Stomach (tissue), 9 donors: ENCODE results near the gene SLC37A1. TPM values are rescaled to one million over a fixed set of nuclear protein-coding genes. Genes with fewer than 3 reads are reported as not detected.

Source experiments
- DNase-seq, 2 donors: peaks; one replicate each; pipeline versions ENCODE4 v3.0.0 to v3.0.0-alpha.2; 2013 to 2019
- H3K27ac ChIP-seq, 5 donors: fragments of 200-600 bp in 4 of 5; sonication (generic) in 4 of 5; one replicate each; pipeline ENCODE4 v1.5.1; 2013 to 2019; ENCODE audit warnings: mild to moderate bottlenecking in 1 of 5, moderate library complexity in 1 of 5
- H3K27me3 ChIP-seq, 3 donors: fragments of 200-600 bp; sonication (generic); one replicate each; pipeline ENCODE4 v1.5.1; 2017 to 2019; ENCODE audit warnings: mixed run types in 1 of 3
- H3K36me3 ChIP-seq, 4 donors: fragments of 200-600 bp; sonication (generic); 1 replicate in 3 of 4; 2 replicates in 1 of 4; pipeline ENCODE4 v1.5.1; 2016 to 2019
- H3K4me1 ChIP-seq, 4 donors: fragments of 200-600 bp; sonication (generic); one replicate each; pipeline ENCODE4 v1.5.1; 2016 to 2019
- H3K4me3 ChIP-seq, 4 donors: fragments of 200-600 bp; sonication (generic) in 3 of 4; one replicate each; pipeline ENCODE4 v1.5.1; 2016 to 2019; ENCODE audit warnings: mild to moderate bottlenecking in 1 of 4
- H3K9me3 ChIP-seq, 4 donors: fragments of 200-600 bp; sonication (generic); one replicate each; pipeline ENCODE4 v1.5.1; 2016 to 2019
- CTCF ChIP-seq, 7 experiments: fragments of 450-650 bp in 4 of 7; fragments of 200-600 bp in 3 of 7; sonication (generic) in 3 of 7; IDR thresholded peaks; one replicate each; pipeline ENCODE4 v1.5.1; 2016 to 2019; ENCODE audit warnings: antibody characterized with exemption in 7 of 7, control low read depth in 2 of 7, mild to moderate bottlenecking in 1 of 7
- EP300 ChIP-seq: sonication (generic); formaldehyde crosslinking; IDR thresholded peaks from one replicate; pipeline ENCODE4 v1.6.1; 2017; ENCODE audit warnings: antibody characterized with exemption
- POLR2A ChIP-seq, 4 donors: fragments of 450-650 bp; IDR thresholded peaks; one replicate each; pipeline ENCODE4 v1.6.1; 2016; ENCODE audit warnings: antibody characterized with exemption in 4 of 4, control low read depth in 2 of 4, mild to moderate bottlenecking in 1 of 4, moderate library complexity in 1 of 4
- POLR2AphosphoS5 ChIP-seq, 3 donors: sonication (generic); formaldehyde crosslinking; IDR thresholded peaks; one replicate each; pipeline ENCODE4 v1.6.1; 2016; ENCODE audit warnings: antibody characterized with exemption in 3 of 3
- WGBS, 5 donors: extraction: QIAGEN DNeasy Blood & Tissue Kit in 3 of 5; methylation state at CpG; one replicate each; pipeline versions ENCODE4 v1.1.5 to v1.1.7; 2013 to 2018; 5-methylcytosine and 5-hydroxymethylcytosine counted together
- intact Hi-C: fragments of 100-400 bp; cut with DNase I; formaldehyde crosslinking; loops from one replicate; pipeline ENCODE4 v1.15.1; 2023; ENCODE audit warnings: low total_unique reads
- polyA plus RNA-seq, 3 donors: library from polyadenylated mRNA; stranded (reverse); fragments of 200-250 nt; gene quantifications; one replicate each; pipeline ENCODE4 v1.2.3, GENCODE V29; 2013
- total RNA-seq, 5 donors: library from RNA; depleted of rRNA; stranded (reverse); fragments of >200 nt; gene quantifications; one replicate each; pipeline versions ENCODE4 v1.1.0 to v1.2.3, GENCODE V29; 2014 to 2016
- donor health status: healthy with polysubstance abuse.
- donor health status: Bipolar disorder and iron deficiency.
- donor health status: healthy.

The SLC37A1 gene
- total and polyA plus RNA-seq, 8 donors = 9.8 to 72.9 (median 18.1) TPM

GRCh38 chr21:42481169-42481568 lies 32.5 kb upstream of the SLC37A1 start:
- intact Hi-C loops = no loop called here
- DNase-seq = no peak
- no peaks in the 10 kb centered on the region for H3K9me3 ChIP-seq
- no peak for TF ChIP-seq POLR2A (IDR thresholded peaks at IDR 0.05)
- TF ChIP-seq POLR2AphosphoS5 (IDR thresholded peaks at IDR 0.05) = no peak
- no peak for TF ChIP-seq CTCF (IDR thresholded peaks at IDR 0.05)
- no peak for TF ChIP-seq EP300
- no peak overlapping the region for H3K27ac ChIP-seq
- no peaks in the 10 kb centered on the region for H3K36me3 ChIP-seq
- WGBS, 5 donors = 89 to 97% (median 93%) methylated on average over 4 of the region's 4 CpGs
- peaks cover 0 to 6% (median 0%) of the 10 kb centered on the region in 3 donors for H3K27me3 ChIP-seq
- H3K4me1 ChIP-seq = peaks cover 0 to 16% (median 3%) of the 10 kb centered on the region in 4 donors
- no peak overlapping the region for H3K4me3 ChIP-seq

GRCh38 chr21:42484966-42485365 lies 28.7 kb upstream of the SLC37A1 start:
- no peak for DNase-seq
- Histone ChIP-seq H3K36me3 (no peaks in the 10 kb centered on the region), H3K27ac (no peak overlapping the region), H3K27me3 (no peaks in the 10 kb centered on the region), H3K4me1 (peaks cover 0 to 21% (median 3%) of the 10 kb centered on the region in 4 donors), H3K4me3 (no peak overlapping the region), H3K9me3 (no peaks in the 10 kb centered on the region)
- WGBS, 5 donors = 72 to 92% (median 89%) methylated on average over 7 of the region's 7 CpGs
- TF ChIP-seq POLR2A (IDR thresholded peaks at IDR 0.05) (no peak), EP300 (no peak), POLR2AphosphoS5 (IDR thresholded peaks at IDR 0.05) (no peak), CTCF (IDR thresholded peaks at IDR 0.05) (no peak)
- intact Hi-C loops = no loop called here

GRCh38 chr21:42486072-42486471 lies 27.6 kb upstream of the SLC37A1 start:
- no peak for DNase-seq
- intact Hi-C loops = no loop called here
- TF ChIP-seq CTCF (IDR thresholded peaks at IDR 0.05) = no peak
- TF ChIP-seq POLR2A (IDR thresholded peaks at IDR 0.05) = no peak
- TF ChIP-seq POLR2AphosphoS5 (IDR thresholded peaks at IDR 0.05) = no peak
- no peak for TF ChIP-seq EP300
- H3K27ac ChIP-seq = no peak overlapping the region
- no peaks in the 10 kb centered on the region for H3K36me3 ChIP-seq
- H3K27me3 ChIP-seq = no peaks in the 10 kb centered on the region
- H3K4me3 ChIP-seq = no peak overlapping the region
- no peaks in the 10 kb centered on the region for H3K9me3 ChIP-seq
- H3K4me1 ChIP-seq = peaks cover 0 to 21% (median 3%) of the 10 kb centered on the region in 4 donors
- 59 to 80% (median 77%) methylated on average over 6 of the region's 6 CpGs for WGBS, 5 donors

GRCh38 chr21:42486531-42486930 lies 27.1 kb upstream of the SLC37A1 start:
- no peak overlapping the region for H3K4me3 ChIP-seq
- intact Hi-C loops = no loop called here
- peaks cover 0 to 21% (median 3%) of the 10 kb centered on the region in 4 donors for H3K4me1 ChIP-seq
- no peak overlapping the region for H3K27ac ChIP-seq
- WGBS, 5 donors = 64 to 71% (median 69%) methylated on average over 5 of the region's 5 CpGs
- no peaks in the 10 kb centered on the region for H3K9me3 ChIP-seq
- no peaks in the 10 kb centered on the region for H3K27me3 ChIP-seq
- no peaks in the 10 kb centered on the region for H3K36me3 ChIP-seq
- DNase-seq = no peak
- TF ChIP-seq EP300 (no peak), POLR2A (IDR thresholded peaks at IDR 0.05) (no peak), POLR2AphosphoS5 (IDR thresholded peaks at IDR 0.05) (no peak), CTCF (IDR thresholded peaks at IDR 0.05) (no peak)
